HG03135 (cell line): ENCODE data around the gene STAG1.
"Not testable (repeated sequence)": the region's sequence is repeated elsewhere in the genome, so short reads cannot be mapped to it uniquely, and the experiment has no call there.

Experiments
- ATAC-seq: cut with Tn5 transposase; IDR thresholded peaks from one replicate; pipeline ENCODE4 v1.9.1; 2021; ENCODE audit warnings: mild to moderate bottlenecking, moderate library complexity; ENCODE audit not compliant: unreplicated experiment

The STAG1 gene

GRCh38 chr3:136432685-136433084, 319.5 kb downstream of the STAG1 start:
- ATAC-seq = no peak

- ATAC-seq = no peak
Observed at GRCh38 chr3:136428167-136428566, 324.0 kb downstream of the STAG1 start.

GRCh38 chr3:136427236-136427635, 324.9 kb downstream of the STAG1 start:
- no peak for ATAC-seq

GRCh38 chr3:136414476-136414875, 337.7 kb downstream of the STAG1 start:
- no peak for ATAC-seq

GRCh38 chr3:136412307-136412706, 339.9 kb downstream of the STAG1 start:
- no peak for ATAC-seq

- ATAC-seq = no peak
Observed at GRCh38 chr3:136409549-136409948, 342.6 kb downstream of the STAG1 start.

- ATAC-seq = no peak
Observed at GRCh38 chr3:136404056-136404455, 348.1 kb downstream of the STAG1 start.

- ATAC-seq = no peak
Observed at GRCh38 chr3:136396916-136397315, 355.3 kb downstream of the STAG1 start.

GRCh38 chr3:136390574-136390973, 361.6 kb downstream of the STAG1 start:
- no peak for ATAC-seq

GRCh38 chr3:136387031-136387430, 365.1 kb downstream of the STAG1 start:
- no peak for ATAC-seq

GRCh38 chr3:136385457-136385856, 366.7 kb downstream of the STAG1 start:
- ATAC-seq = peak; percentile 90

- no peak for ATAC-seq
Observed at GRCh38 chr3:136381051-136381450, 371.1 kb downstream of the STAG1 start.

GRCh38 chr3:136380530-136380929, 371.6 kb downstream of the STAG1 start:
- no peak for ATAC-seq

- no peak for ATAC-seq
Observed at GRCh38 chr3:136378011-136378410, 374.2 kb downstream of the STAG1 start.

GRCh38 chr3:136377508-136377907, 374.7 kb downstream of the STAG1 start:
- no peak for ATAC-seq

- ATAC-seq = not testable (repeated sequence)
Observed at GRCh38 chr3:136375800-136376199, 376.4 kb downstream of the STAG1 start.

- ATAC-seq = no peak
Observed at GRCh38 chr3:136366289-136366688, 385.9 kb downstream of the STAG1 start.

GRCh38 chr3:136353461-136353860, 398.7 kb downstream of the STAG1 start:
- ATAC-seq = no peak

GRCh38 chr3:136351905-136352304, 400.3 kb downstream of the STAG1 start:
- no peak for ATAC-seq

GRCh38 chr3:136351351-136351750, 400.8 kb downstream of the STAG1 start:
- no peak for ATAC-seq

GRCh38 chr3:136350557-136350956, 401.6 kb downstream of the STAG1 start:
- no peak for ATAC-seq

- no peak for ATAC-seq
Observed at GRCh38 chr3:136350132-136350531, 402.0 kb downstream of the STAG1 start.

GRCh38 chr3:136346486-136346885, 405.7 kb downstream of the STAG1 start:
- no peak for ATAC-seq
